ENCODE measurements around the gene PRSS1. TPM values are rescaled to one million over a fixed set of nuclear protein-coding genes. Genes with fewer than 3 reads are reported as not detected.
"Not testable (repeated sequence)": the region's sequence is repeated elsewhere in the genome, so short reads cannot be mapped to it uniquely, and the experiment has no call there.

PRSS1 gene
- polyA plus RNA-seq, 1 donor from 2014 or later: not detected

- Histone ChIP-seq H3F3A (ENCODE audit: insufficient read depth, low read length, poor library complexity, severe bottlenecking) (no peaks in the 10 kb centered on the region), H3K36me3 (ENCODE audit: insufficient read depth, low read length) (no peaks in the 10 kb centered on the region), H3K9me2 (ENCODE audit: insufficient read depth, low read length) (no peaks in the 10 kb centered on the region), H3K9ac (ENCODE audit: low read length) (no peak overlapping the region), H3K79me2 (replicated peaks; ENCODE audit: insufficient read depth, low read length) (no peaks in the 10 kb centered on the region), H3K9me3 (ENCODE audit: low read length) (no peaks in the 10 kb centered on the region), H3K27ac (ENCODE audit: low read length) (no peak overlapping the region), H2AFZ (ENCODE audit: low read depth, low read length) (no peak overlapping the region), H3K4me3 (ENCODE audit: low read length) (no peak overlapping the region), H3K4me2 (ENCODE audit: low read length) (no peak overlapping the region), H4K20me1 (ENCODE audit: insufficient read depth) (no peaks in the 10 kb centered on the region), H3K27me3 (ENCODE audit: insufficient read depth, low read depth, low read length) (no peaks in the 10 kb centered on the region)
- TF ChIP-seq MXI1 (conservative IDR thresholded peaks at IDR 0.05; ENCODE audit: poor library complexity, severe bottlenecking) (no peak), RAD21 (conservative IDR thresholded peaks at IDR 0.05) (no peak), EP300 (conservative IDR thresholded peaks at IDR 0.05; ENCODE audit: poor library complexity, severe bottlenecking) (no peak), TAF1 (IDR thresholded peaks at IDR 0.05; ENCODE audit: low read depth) (no peak), REST (IDR thresholded peaks at IDR 0.05; ENCODE audit: borderline replicate concordance) (no peak)
These were observed 10.2 kb downstream of the PRSS1 start for GRCh38 chr7:142759433-142759832.

GRCh38 chr7:142760071-142760642 lies 10.9 kb downstream of the PRSS1 start:
- no peaks in the 10 kb centered on the region for H3K79me2 ChIP-seq (replicated peaks; ENCODE audit: insufficient read depth, low read length)
- H3K4me2 ChIP-seq (ENCODE audit: low read length): no peak overlapping the region
- H3K4me3 ChIP-seq (ENCODE audit: low read length): no peak overlapping the region
- H3F3A ChIP-seq (ENCODE audit: insufficient read depth, low read length, poor library complexity, severe bottlenecking): no peaks in the 10 kb centered on the region
- H4K20me1 ChIP-seq (ENCODE audit: insufficient read depth): no peaks in the 10 kb centered on the region
- no peak overlapping the region for H2AFZ ChIP-seq (ENCODE audit: low read depth, low read length)
- no peaks in the 10 kb centered on the region for H3K36me3 ChIP-seq (ENCODE audit: insufficient read depth, low read length)
- H3K27me3 ChIP-seq (ENCODE audit: insufficient read depth, low read depth, low read length): no peaks in the 10 kb centered on the region
- TF ChIP-seq RAD21 (conservative IDR thresholded peaks at IDR 0.05) (no peak), REST (IDR thresholded peaks at IDR 0.05; ENCODE audit: borderline replicate concordance) (no peak), EP300 (conservative IDR thresholded peaks at IDR 0.05; ENCODE audit: poor library complexity, severe bottlenecking) (no peak), SMC3 (conservative IDR thresholded peaks at IDR 0.05; ENCODE audit: poor library complexity) (no peak), EZH2 (IDR thresholded peaks at IDR 0.05; ENCODE audit: borderline replicate concordance, insufficient read depth, low read length, poor library complexity, severe bottlenecking) (no peak), TAF1 (IDR thresholded peaks at IDR 0.05; ENCODE audit: low read depth) (no peak), CTCF (IDR thresholded peaks at IDR 0.05; ENCODE audit: poor library complexity, severe bottlenecking) (no peak), POLR2AphosphoS5 (IDR thresholded peaks at IDR 0.05) (no peak), MXI1 (conservative IDR thresholded peaks at IDR 0.05; ENCODE audit: poor library complexity, severe bottlenecking) (no peak)
- H3K27ac ChIP-seq (ENCODE audit: low read length): no peak overlapping the region
- H3K9me2 ChIP-seq (ENCODE audit: insufficient read depth, low read length): no peaks in the 10 kb centered on the region
- H3K9ac ChIP-seq (ENCODE audit: low read length): no peak overlapping the region
- no peaks in the 10 kb centered on the region for H3K9me3 ChIP-seq (ENCODE audit: low read length)

GRCh38 chr7:142761606-142762005 lies 12.3 kb downstream of the PRSS1 start:
- not testable (repeated sequence) for H3K9ac ChIP-seq (ENCODE audit: low read length); H4K20me1 ChIP-seq (ENCODE audit: insufficient read depth); H3K27me3 ChIP-seq (ENCODE audit: insufficient read depth, low read depth, low read length); H3F3A ChIP-seq (ENCODE audit: insufficient read depth, low read length, poor library complexity, severe bottlenecking); H3K9me2 ChIP-seq (ENCODE audit: insufficient read depth, low read length); H3K4me3 ChIP-seq (ENCODE audit: low read length); H3K9me3 ChIP-seq (ENCODE audit: low read length); H3K36me3 ChIP-seq (ENCODE audit: insufficient read depth, low read length); H2AFZ ChIP-seq (ENCODE audit: low read depth, low read length); H3K27ac ChIP-seq (ENCODE audit: low read length); H3K4me2 ChIP-seq (ENCODE audit: low read length); H3K79me2 ChIP-seq (replicated peaks; ENCODE audit: insufficient read depth, low read length)
